DMS 273 treated with DMSO at 0.1 percent for 48 hours (cell line): Measurements from ENCODE around the gene CDK5RAP2.
"Not testable (repeated sequence)": the region's sequence is repeated elsewhere in the genome, so short reads cannot be mapped to it uniquely, and the experiment has no call there.

Experiments used
- DNase-seq: peaks from one replicate; lab custom pipeline; 2025; lab: John Stamatoyannopoulos, UW

CDK5RAP2 gene

DNA sequence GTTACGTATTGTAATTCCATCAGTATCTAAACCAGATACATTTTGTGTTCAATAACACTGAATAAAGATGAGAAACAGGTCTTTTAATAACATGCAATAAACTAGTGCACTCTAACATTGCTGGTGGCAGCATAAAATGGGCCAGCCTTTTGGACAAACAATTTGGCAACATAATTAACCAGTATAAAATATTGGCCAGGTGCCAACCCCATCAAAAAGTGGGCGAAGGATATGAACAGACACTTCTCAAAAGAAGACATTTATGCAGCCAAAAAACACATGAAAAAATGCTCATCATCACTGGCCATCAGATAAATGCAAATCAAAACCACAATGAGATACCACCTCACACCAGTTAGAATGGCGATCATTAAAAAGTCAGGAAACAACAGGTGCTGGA is 64.5 kb downstream of the CDK5RAP2 start:
- not testable (repeated sequence) for DNase-seq

DNA sequence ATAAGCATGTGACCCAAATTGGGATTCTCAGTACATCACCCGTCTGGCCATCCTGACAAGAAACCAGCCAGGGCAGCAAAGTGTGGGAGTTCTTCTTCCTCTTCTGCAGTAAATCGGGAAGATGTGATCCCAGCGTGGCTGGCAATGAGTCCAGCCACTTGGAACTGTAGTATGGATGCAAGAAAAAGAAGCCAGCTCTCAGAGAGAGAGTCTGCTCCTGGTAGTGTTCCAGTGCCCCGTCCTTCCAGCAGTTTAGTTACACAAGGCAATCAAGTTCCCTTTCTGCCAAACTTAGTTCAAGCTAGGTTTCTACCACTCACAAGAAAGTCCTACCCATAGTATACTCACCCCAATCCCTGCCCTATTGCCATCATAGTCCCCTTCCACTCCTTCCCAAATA is 65.6 kb downstream of the CDK5RAP2 start:
- no peak for DNase-seq

DNA sequence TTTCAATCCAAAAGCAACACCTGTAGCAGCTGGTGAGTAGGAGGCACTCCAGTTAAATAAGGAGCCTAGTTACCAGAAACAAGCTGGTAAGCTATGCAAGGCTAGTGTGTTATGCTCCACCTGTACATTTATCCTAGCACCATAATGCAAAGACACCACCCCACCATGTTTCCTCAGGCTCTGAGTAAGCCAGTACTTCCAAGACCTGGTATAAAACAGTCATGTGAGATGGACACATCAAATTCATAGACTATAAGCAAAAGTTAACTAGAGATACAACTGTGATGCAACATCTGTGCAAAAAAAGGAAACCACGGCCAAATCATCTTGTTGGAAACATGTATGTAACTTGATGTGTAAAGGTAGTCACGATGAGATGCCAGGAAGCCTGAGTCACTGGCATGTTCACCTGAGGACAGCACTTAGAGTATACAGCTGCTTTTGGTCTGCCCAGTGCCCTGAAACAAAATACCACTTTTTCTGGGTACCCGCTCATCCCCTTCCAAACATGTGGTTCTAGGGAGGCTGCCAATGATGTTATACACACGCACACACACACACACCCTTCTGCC is 66.1 kb downstream of the CDK5RAP2 start:
- DNase-seq: no peak

DNA sequence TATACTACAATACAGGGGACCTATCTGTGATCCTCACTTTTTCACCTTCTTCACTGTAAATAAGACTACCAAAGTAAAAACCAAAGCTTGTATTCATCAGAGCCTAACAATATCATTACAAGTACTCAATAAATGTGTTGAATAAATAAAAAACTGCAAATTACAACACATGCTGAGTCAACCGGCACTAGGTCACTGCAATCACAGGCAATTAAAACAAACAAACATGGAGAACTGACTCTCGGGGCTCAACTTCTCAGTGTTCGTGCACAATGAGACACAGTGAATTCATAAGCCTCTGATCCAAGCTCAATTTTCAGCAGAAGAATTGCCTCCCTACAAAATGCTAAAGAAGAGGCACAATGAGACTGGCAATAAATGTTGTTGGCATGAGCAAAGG is 69.2 kb downstream of the CDK5RAP2 start:
- no peak for DNase-seq

DNA sequence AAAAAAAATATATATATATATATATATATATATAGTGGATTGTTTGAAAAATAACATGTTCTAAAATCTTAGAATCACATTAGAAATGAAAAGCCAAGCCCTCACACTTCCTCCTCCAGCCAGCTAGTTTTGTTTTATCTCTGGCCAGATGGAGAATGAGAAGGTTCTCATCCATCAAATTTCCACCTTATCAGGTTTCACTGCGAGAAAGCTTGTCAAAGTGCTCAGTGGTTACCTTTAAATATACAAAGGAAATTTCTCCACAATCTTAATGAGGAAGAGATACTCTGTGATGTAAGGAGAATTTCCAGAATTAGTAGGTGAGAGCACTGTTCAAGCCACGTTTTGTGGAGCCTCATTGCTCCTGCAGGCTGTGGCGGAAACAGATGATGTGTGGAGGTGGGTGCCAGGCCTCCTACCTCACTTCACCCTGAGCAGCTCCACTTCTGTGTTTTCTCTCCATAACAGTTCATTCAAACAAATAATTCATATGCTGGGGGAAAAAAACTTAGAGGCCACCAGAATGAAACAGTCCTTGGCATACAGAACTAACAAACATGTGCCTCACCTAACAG is 71.9 kb downstream of the CDK5RAP2 start:
- DNase-seq: no peak

DNA sequence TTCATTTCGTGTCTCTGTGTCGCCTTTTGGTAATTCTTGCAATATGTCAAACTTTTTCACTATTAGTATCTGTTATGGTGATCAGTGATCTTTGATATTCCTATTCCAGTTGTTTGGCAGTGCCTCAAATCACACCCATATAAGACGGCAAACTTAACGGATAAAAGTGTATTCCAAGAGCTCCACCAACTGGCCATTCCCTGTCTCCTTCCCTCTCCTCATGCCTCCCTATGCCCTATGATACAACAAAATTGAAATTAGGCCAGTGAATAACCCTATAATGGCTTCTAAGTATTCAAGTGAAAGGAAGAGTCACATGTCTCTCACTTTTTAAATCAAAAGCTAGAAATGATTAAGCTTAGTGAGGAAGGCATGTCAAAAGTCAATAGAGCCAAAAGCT is 74.8 kb downstream of the CDK5RAP2 start:
- DNase-seq: no peak

DNA sequence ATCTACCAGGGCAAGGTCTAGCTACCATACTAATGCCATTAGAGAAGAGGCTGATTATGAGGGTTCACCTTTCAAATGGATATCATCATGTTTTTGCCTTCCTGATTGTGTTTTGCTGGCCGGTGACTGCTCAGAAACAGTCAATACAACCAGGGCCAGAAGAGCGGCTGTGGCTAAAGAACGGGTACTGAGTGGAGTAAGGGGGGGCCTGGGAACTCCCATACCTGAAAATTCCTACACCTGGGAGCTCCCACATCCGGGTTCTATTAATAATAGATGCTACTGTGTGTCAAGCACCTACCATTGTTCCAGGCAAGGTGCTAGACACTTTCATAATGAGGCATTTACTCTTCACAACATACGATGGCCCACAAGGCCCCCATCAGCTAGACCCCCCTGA is 79.2 kb downstream of the CDK5RAP2 start:
- DNase-seq: no peak

DNA sequence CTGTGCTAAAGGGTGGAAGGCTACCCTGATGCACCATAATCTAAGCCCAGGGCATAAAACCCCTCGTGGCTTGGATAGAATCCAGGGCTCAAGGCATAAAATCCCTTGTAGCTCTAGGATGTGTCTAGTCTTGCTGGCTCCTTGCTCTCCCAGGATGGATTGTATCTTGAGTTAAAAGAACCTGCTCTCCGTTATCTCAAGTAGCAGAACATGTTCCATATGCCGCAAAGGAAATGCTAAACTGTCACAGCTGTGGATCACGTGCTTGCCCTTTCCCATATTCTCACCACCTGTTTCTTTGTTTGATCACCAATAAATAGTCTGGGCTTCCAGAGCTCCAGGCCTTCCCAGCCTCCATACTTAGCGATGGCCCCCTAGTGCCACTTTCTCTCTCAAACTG is 82.1 kb downstream of the CDK5RAP2 start:
- not testable (repeated sequence) for DNase-seq

DNA sequence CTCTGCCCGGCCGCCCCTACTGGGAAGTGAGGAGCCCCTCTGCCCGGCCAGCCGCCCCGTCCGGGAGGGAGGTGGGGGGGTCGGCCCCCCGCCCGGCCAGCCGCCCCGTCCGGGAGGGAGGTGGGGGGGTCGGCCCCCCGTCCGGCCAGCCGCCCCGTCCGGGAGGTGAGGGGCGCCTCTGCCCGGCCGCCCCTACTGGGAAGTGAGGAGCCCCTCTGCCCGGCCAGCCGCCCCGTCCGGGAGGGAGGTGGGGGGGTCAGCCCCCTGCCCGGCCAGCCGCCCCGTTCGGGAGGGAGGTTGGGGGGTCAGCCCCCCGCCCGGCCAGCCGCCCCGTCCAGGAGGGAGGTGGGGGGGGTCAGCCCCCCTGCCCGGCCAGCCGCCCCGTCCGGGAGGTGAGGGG is 83.5 kb downstream of the CDK5RAP2 start:
- not testable (repeated sequence) for DNase-seq

DNA sequence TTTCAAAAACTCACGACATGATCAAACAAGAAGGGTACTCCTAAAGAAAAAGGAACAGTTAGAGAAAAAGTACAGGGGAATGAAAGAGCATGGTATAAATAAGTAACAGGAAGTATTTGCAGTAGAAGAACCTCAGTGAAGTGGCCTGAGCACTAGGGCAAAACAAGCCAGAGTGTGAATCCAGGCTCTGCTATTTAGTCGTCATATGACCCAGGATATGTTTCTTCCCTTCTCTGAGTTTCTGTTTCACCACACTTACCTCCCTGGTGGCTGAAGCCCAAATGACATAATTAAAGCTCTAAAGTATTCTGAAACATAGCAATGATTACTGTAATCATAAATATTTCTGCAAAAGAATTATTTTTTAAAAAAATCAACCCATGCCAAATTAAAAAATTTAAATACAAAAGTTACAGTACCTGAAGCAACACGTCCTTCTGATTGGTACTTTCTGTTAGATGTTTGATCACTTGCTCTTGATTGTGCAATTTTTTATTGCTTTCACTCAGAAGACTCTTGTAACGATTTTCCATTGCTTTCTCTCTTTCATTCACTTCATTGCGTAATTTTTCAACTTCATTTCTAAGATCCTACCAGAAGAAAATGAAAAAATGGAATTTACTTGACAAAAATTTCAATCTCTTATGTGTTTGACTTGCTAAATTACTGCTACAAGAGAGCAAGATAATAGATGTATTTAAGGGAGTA is 88.9 kb downstream of the CDK5RAP2 start:
- DNase-seq: no peak

DNA sequence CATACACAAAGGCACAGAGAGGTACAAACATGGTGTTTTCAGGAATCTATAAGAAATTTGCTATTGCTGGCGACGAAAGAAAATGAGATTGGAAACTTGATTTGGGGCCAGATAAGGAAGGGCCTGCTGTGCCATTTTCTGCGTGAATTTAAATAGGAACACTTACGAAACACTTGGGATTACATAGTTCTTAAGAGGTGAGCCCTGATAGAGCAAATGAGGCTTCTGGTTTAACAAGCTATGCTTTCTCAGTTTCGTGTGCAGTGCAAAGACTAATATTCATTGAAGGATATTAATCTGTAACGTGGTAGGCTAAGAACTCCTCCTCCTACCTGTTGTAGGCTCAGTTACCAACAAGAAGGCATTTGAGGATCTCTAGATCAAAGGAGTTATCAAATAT is 93.1 kb downstream of the CDK5RAP2 start:
- no peak for DNase-seq

DNA sequence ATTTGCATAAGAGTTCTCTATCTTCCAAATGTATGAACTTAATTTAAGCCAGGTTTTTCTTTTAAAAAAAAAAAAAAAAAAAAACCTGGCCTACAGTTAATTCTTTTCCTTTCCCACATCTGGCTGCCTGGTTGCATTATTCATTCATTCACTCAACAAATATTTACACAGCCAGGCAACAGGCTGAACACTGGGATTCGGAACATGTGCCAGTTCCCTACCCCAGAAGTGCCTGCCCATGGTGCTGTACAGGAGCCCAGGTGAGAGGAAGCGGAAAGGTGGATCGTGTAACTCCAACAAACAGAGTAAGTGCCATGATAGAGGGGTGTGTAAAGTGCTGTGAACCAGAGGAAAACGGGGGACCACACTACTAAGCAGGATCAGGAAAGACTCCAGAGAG is 93.6 kb downstream of the CDK5RAP2 start:
- DNase-seq: no peak

DNA sequence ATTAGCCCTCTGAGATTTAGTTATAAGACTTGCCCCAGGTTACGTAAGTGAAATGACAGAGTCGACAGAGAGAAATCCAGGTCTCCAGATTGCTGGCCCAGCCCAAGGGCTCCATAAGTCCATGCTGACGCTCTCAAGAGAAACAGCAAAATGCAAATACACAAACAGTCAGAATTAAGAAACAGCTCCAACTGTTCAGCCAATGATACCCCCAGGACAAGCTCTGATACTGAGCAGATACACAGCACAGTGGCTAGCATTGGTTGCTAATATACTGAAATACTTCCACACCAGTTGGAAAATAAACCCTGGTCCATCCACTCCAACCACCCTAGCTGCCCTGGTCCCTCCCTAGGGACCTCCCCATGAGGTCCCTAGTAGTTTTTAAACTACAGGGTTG is 94.2 kb downstream of the CDK5RAP2 start:
- no peak for DNase-seq

DNA sequence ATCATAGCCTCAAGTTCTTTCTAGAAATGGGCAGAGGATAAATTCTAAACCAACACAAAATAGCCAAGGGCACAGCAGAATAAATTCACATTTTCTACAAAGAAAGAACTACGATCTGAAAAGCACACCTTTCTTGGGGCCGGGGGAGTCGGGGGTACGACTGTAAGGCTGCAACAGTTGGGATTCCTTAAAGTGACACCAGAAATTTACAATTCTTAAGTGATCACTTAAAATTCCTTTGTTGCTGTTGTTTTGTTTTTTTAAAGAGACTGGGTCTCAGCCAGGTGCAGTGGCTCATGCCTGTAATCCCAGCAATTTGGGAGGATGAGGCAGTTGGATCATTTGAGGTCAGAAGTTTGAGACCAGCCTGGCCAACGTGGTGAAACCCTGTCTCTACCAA is 95.8 kb downstream of the CDK5RAP2 start:
- no peak for DNase-seq

DNA sequence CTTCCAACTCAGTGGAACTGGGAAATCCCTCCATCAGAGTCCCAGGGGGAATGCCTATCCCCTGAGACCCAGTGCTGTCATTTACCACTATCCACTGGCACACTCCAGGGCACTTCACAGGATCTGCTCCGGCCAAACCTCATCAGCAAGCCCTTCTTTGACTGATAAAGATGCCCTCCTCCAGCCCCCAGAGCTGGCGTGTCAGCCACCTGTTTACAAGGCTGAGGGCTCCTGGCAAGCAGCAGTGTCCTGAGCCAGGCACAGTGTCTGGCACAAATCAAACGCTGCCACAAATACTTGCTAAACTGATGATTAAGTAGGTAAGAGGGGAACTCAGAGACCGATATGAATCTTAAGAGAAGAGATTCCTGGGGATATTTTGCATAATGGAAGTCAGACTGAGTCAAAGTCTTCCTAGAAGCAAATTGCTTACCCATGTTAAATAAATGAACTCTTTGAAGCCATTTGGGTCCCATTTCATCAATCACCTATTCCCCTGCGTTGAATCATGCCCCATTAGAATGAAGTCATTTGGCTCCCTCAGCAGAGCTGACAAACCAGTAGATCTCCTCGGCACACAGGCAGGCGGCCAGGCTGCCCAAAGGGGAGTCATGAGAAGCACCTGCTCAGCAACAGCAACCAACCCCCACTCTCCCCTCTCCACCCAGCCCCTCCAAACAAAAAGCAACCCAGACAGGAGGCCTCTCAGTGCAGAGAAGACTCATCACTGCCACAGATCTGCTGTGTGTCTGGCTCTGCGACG is 97.4 kb downstream of the CDK5RAP2 start:
- no peak for DNase-seq

DNA sequence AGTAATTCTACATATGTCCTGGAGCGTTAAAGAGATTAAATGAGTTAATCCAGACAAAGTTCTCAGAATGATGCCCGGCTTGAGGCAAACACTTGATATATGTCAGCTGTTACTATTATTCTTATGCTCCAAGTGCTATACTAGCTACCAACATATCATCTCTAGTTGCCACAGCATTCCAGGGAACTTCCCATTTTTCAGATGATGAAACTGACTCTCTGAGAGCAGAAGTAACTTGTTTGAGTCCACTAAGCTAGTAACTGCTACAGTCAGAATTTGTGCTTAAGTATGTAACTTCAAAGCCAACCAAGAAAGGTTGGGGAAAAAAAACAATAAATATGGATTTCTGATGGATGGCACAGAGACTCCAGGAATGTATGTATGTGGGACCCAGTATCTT is 98.1 kb downstream of the CDK5RAP2 start:
- no peak for DNase-seq

DNA sequence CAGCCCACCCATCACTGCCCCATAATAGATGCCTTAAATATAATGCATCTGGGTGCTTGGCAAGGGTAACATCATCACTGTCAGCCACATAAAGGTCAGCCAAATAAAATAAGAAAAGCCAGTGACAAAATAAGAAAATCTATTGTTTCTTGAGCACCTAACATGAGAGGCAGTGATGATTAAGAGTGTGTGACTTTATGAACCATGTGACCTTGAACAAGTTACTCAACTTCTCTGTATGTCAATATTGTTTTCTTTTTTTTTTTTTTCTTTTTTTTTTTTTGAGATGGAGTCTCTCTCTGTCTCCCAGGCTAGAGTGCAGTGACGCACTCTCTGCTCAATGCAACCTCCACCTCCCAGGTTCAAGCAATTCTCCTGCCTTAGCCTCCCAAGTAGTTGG is 98.7 kb downstream of the CDK5RAP2 start:
- DNase-seq: no peak

DNA sequence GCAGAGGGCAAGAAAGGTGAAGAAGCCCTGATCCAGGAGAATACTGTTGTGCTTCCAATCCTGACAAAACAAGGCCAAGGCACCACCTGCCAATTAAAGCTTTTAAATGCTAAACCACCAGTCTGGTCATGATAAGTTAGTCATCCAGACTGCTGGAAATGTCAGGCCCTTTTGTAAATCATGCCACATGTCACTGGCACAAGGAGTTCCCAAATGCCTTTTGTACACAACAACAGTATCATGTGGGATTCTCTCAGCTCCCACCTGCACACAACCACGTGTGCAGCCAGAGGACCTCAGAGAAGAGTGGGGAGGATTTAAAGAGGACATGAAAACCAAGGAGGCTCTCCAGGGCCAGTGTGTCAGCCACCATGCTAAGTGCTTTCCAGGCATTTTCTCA is 99.3 kb downstream of the CDK5RAP2 start:
- peak; percentile 8 for DNase-seq

DNA sequence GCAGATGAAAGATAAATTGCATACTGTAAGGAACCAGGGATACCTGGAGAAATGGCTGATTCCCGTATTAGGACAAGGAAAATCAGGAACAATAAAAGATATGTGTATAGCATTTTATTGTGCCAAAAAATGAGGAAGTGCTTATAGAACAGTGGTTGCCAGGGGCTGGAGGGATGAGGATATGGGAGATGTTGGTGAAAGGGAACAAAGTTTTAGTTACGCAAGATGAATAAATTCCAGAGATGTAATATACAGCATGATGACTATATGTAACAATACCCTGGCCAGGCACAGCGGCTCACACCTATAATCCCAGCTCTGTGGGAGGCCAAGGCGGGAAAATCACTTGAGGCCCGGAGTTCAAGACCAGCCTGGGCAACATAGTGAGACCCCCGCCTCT is 101.8 kb downstream of the CDK5RAP2 start:
- no peak for DNase-seq

DNA sequence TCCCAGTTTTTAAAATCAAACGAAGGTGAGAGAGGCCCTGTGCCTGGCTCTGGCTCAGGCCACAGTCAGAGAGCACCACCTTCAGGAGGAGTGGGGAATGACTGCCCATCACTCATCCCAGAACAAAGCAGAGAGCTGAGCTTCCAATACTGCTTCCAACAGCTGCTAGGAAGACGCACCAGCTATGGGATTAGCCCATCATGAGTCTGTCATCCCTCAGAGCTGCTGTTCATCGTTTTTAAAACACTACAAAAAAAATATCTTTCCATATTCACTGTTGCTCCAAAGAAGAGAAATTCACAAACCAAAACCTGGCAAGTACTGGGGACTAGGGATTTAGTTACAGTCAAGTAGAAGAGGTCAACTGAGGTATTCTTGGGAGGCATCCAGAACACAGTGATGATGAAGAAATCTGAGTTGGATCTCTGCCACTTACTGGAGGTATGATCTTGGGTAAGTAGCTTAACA is 102.4 kb downstream of the CDK5RAP2 start:
- peak; percentile 74 for DNase-seq

DNA sequence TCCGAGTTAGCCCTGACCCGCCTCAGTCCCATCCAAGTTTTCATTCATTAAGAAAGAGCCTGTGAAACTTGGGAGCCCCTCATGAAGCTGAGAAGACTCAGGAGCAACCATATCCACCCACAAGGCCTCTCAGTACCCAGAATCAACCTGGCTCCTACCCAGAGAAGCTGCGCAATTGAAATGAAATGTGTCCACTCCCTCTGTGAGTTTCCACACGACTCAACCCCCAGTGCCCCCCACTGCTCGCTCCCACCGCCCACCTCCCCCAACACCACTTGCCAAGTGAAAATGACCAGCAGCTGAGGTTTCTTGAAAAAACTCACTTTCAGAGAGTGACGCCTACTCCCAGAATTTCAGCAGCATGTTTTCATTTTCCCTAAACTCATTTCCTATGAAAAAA is 104.6 kb downstream of the CDK5RAP2 start:
- DNase-seq: no peak

DNA sequence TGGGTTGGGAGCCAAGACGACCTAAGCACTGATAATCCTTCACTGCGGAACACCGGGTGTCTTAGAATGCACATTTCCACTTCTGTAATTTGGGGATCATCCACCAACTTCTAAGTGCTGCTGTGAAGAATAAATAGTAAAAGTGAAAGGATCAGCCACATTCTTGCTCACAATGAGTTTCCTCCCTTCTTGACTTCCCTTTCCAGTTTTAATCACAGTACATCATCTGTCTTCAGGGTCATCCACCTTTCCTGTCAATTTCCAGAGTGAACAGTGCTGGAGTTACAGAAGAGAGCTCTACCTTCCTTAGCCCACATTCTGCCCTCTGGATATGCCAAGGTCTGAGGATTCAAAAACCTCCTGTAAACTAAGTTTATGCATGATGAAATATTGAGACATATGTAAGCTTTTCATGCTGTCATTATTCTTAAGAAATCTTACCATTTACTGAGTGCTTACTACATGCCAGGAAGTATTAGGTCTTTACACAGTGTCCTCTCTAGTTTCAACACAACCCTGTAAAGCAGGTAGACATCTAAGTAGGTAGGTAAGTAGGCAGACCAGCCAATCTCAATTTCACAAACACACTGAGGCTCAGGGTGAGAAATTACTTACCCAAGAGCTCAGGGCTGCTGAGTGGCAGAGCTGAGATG is 105.2 kb downstream of the CDK5RAP2 start:
- no peak for DNase-seq
